ENCODE data around the gene CAPZA1. TPM values are rescaled to one million over a fixed set of nuclear protein-coding genes. Genes with fewer than 3 reads are reported as not detected.

Gene CAPZA1
- total RNA-seq, 1 experiment from 2014 or later, result 108 TPM

- Histone ChIP-seq H2BK15ac (ENCODE audit: low read depth, low read length) (no peak overlapping the region), H2AK5ac (ENCODE audit: insufficient read length, low read length) (no peak overlapping the region), H4K20me1 (ENCODE audit: control insufficient read depth, insufficient read depth, insufficient read length) (no peaks in the 10 kb centered on the region), H3K79me2 (ENCODE audit: insufficient read depth, low read length) (no peaks in the 10 kb centered on the region; the same call in 1 of the 2 replicates), H3K27ac (ENCODE audit: insufficient read length, low read depth, low read length) (no peak overlapping the region), H3K4ac (ENCODE audit: low read depth, low read length) (no peak overlapping the region), H3K79me1 (ENCODE audit: insufficient read depth, low read depth, low read length, poor library complexity, severe bottlenecking) (no peaks in the 10 kb centered on the region), H4K91ac (ENCODE audit: insufficient read length, low read depth, low read length) (no peak overlapping the region), H3K9me3 (ENCODE audit: control insufficient read depth, low read depth, low read length) (no peaks in the 10 kb centered on the region), H3K56ac (ENCODE audit: insufficient read length, low read depth, low read length) (no peak overlapping the region), H3K27me3 (ENCODE audit: insufficient read depth, low read length) (no peaks in the 10 kb centered on the region), H3K4me1 (ENCODE audit: insufficient read depth, low read length) (peaks cover 3% of the 10 kb centered on the region; the same call in 1 of the 2 replicates), H2BK120ac (ENCODE audit: low read depth, low read length, poor library complexity, severe bottlenecking) (no peak overlapping the region), H3K4me2 (ENCODE audit: insufficient read depth, insufficient read length, low read length) (peak overlapping the region; percentile 57), H3K9ac (ENCODE audit: extremely low read depth, insufficient read length, low read length) (no peak overlapping the region), H3K18ac (ENCODE audit: insufficient read length, low read depth, low read length) (no peak overlapping the region), H3K14ac (ENCODE audit: insufficient read depth, low read length) (no peak overlapping the region), H3T11ph (ENCODE audit: low read length) (no peak overlapping the region), H2BK5ac (ENCODE audit: insufficient read length, low read length) (no peak overlapping the region), H4K5ac (ENCODE audit: insufficient read length, low read depth, low read length) (no peak overlapping the region), H3K23ac (ENCODE audit: insufficient read length, low read depth, low read length) (no peak overlapping the region), H2AFZ (ENCODE audit: low read length) (no peak overlapping the region), H4K8ac (replicated peaks; ENCODE audit: insufficient read length, low read depth, low read length) (no peak overlapping the region), H3K23me2 (ENCODE audit: insufficient read length, low read depth, low read length, poor library complexity, severe bottlenecking) (peaks cover 19% of the 10 kb centered on the region), H2BK20ac (ENCODE audit: low read depth, low read length, poor library complexity, severe bottlenecking) (no peak overlapping the region), H2BK12ac (ENCODE audit: insufficient read length, low read depth, low read length) (no peak overlapping the region)
- peaks cover 49 to 52% of the 10 kb centered on the region in 2 experiments for H3K4me1 Mint-ChIP-seq
- peak; percentile 51 for DNase-seq
- no CpG with 5 or more reads among the region's 14 CpGs for WGBS (ENCODE audit: extremely low coverage, insufficient read length, low lambda C conversion rate)
- no peak for TF ChIP-seq CTCF (conservative IDR thresholded peaks at IDR 0.05)
- H3K27ac Mint-ChIP-seq, result no peak overlapping the region; a peak in 1 of 7 replicates
- peaks cover 13 to 24% (median 17%) of the 10 kb centered on the region in 3 experiments for H3K36me3 Mint-ChIP-seq (ENCODE audit: insufficient read depth in 1 of 3, low read depth in 3 of 3)
- peaks cover 0 to 3% of the 10 kb centered on the region in 2 experiments; a peak in 2 of 5 replicates for H3K9me3 Mint-ChIP-seq
- peak overlapping the region; percentile 75 to 95 for H3K4me3 Mint-ChIP-seq
- peaks cover 53% of the 10 kb centered on the region for H3K27me3 Mint-ChIP-seq (ENCODE audit: low read depth)
Observed at GRCh38 chr1:112713466-112714312, 94.1 kb downstream of the CAPZA1 start.

All from H9 (cell line).